Measurements from ENCODE around the gene TENM3.
"Not testable (repeated sequence)": the region's sequence is repeated elsewhere in the genome, so short reads cannot be mapped to it uniquely, and the experiment has no call there.

TENM3 gene

GRCh38 chr4:182243204-182243603 lies at the start of gene TENM3:
TENM3 (plus strand) TSS chr4:182243402; CDS start chr4:182324021, 80,619 bp downstream.
- not testable (repeated sequence) for DNase-seq

- DNase-seq, result no peak
These were observed 48.9 kb upstream of the TENM3 start for GRCh38 chr4:182194091-182194824.

GRCh38 chr4:182197611-182198010 lies 45.6 kb upstream of the TENM3 start:
- no peak for DNase-seq

- no peak for DNase-seq
These were observed 41.3 kb upstream of the TENM3 start for GRCh38 chr4:182201871-182202270.

GRCh38 chr4:182202650-182203049 lies 40.6 kb upstream of the TENM3 start:
- DNase-seq, result no peak

- DNase-seq, result no peak
These were observed 39.3 kb upstream of the TENM3 start for GRCh38 chr4:182203872-182204411.

GRCh38 chr4:182205306-182205705 lies 37.9 kb upstream of the TENM3 start:
- DNase-seq, result no peak

- DNase-seq, result no peak
These were observed 36.9 kb upstream of the TENM3 start for GRCh38 chr4:182206266-182206665.

- no peak for DNase-seq
These were observed 36.3 kb upstream of the TENM3 start for GRCh38 chr4:182206916-182207315.

- DNase-seq, result no peak
These were observed 35.3 kb upstream of the TENM3 start for GRCh38 chr4:182207830-182208396.

- DNase-seq, result no peak
These were observed 34.6 kb upstream of the TENM3 start for GRCh38 chr4:182208526-182209050.

GRCh38 chr4:182212211-182212761 lies 30.9 kb upstream of the TENM3 start:
- DNase-seq, result no peak

- DNase-seq, result no peak
These were observed 30.2 kb upstream of the TENM3 start for GRCh38 chr4:182213004-182213403.

GRCh38 chr4:182215148-182215547 lies 28.1 kb upstream of the TENM3 start:
- no peak for DNase-seq

GRCh38 chr4:182216005-182216404 lies 27.2 kb upstream of the TENM3 start:
- DNase-seq, result no peak

- no peak for DNase-seq
These were observed 23.7 kb upstream of the TENM3 start for GRCh38 chr4:182219411-182220056.

- no peak for DNase-seq
These were observed 21.2 kb upstream of the TENM3 start for GRCh38 chr4:182221987-182222386.

- DNase-seq, result no peak
These were observed 20.4 kb upstream of the TENM3 start for GRCh38 chr4:182222766-182223165.

- no peak for DNase-seq
These were observed 19.5 kb upstream of the TENM3 start for GRCh38 chr4:182223708-182224107.

- DNase-seq, result no peak
These were observed 18.9 kb upstream of the TENM3 start for GRCh38 chr4:182224192-182224850.

- DNase-seq, result no peak
These were observed 17.8 kb upstream of the TENM3 start for GRCh38 chr4:182225257-182225852.

- DNase-seq, result no peak
These were observed 15.6 kb upstream of the TENM3 start for GRCh38 chr4:182227611-182228010.
